SK-N-SH treated with all-trans-retinoic acid at 6 μM for 48 hours (cell line): ENCODE data around the gene SOS1.

ENCODE experiments used
- ATAC-seq: fragments of 200-7000 bp; cut with Tn5 transposase; 3 replicates; pipeline ENCODE4 v1.9.1; 2020; ENCODE audit warnings: mild to moderate bottlenecking, moderate library complexity
- ARNTL ChIP-seq: fragments of 450-650 bp; formaldehyde crosslinking; IDR thresholded peaks from 2 replicates; pipeline ENCODE4 v1.5.0; 2020; ENCODE audit warnings: low read depth, mild to moderate bottlenecking, moderate library complexity, borderline replicate concordance
- BACH2 ChIP-seq: fragments of 250-450 bp; sonication (Bioruptor Pico); IDR thresholded peaks from 2 replicates; pipeline ENCODE4 v1.9.0; 2021; ENCODE audit warnings: mild to moderate bottlenecking, borderline replicate concordance
- CSDC2 ChIP-seq: fragments of 250-450 bp; sonication (Bioruptor Pico); IDR thresholded peaks from 2 replicates; pipeline ENCODE4 v1.5.0; 2020; ENCODE audit warnings: mild to moderate bottlenecking, moderate library complexity
- CSRNP3 ChIP-seq: fragments of 250-450 bp; sonication (Bioruptor Pico); IDR thresholded peaks from 2 replicates; pipeline ENCODE4 v1.5.1; 2021; ENCODE audit warnings: mild to moderate bottlenecking, moderate library complexity
- ESRRG ChIP-seq: fragments of 250-450 bp; sonication (Bioruptor Pico); IDR thresholded peaks from 2 replicates; pipeline ENCODE4 v1.6.1; 2021; ENCODE audit warnings: mild to moderate bottlenecking
- ISL1 ChIP-seq: fragments of 250-450 bp; sonication (Bioruptor Pico); IDR thresholded peaks from 2 replicates; pipeline ENCODE4 v2.1.2; 2022; ENCODE audit warnings: mild to moderate bottlenecking, moderate library complexity
- OSR1 ChIP-seq: fragments of 250-450 bp; sonication (Bioruptor Pico); IDR thresholded peaks from 2 replicates; pipeline ENCODE4 v1.8.0; 2022; ENCODE audit warnings: moderate library complexity, mild to moderate bottlenecking, inconsistent platforms
- PATZ1 ChIP-seq: fragments of 250-450 bp; sonication (Bioruptor Pico); IDR thresholded peaks from 2 replicates; pipeline ENCODE4 v1.8.0; 2020; ENCODE audit warnings: mild to moderate bottlenecking, moderate library complexity, borderline replicate concordance
- POU6F1 ChIP-seq: fragments of 250-450 bp; sonication (Bioruptor Pico); IDR thresholded peaks from 2 replicates; pipeline ENCODE4 v1.8.0; 2021; ENCODE audit warnings: low read depth, mild to moderate bottlenecking, moderate library complexity, borderline replicate concordance
- PPARA ChIP-seq: fragments of 250-450 bp; sonication (Bioruptor Pico); IDR thresholded peaks from 2 replicates; pipeline ENCODE4 v1.5.0; 2020; ENCODE audit warnings: mild to moderate bottlenecking, borderline replicate concordance
- RARB ChIP-seq: fragments of 250-450 bp; sonication (Bioruptor Pico); IDR thresholded peaks from 2 replicates; pipeline ENCODE4 v1.8.0; 2021; ENCODE audit warnings: mild to moderate bottlenecking, moderate library complexity
- SNAI2 ChIP-seq: fragments of 250-450 bp; sonication (Bioruptor Pico); IDR thresholded peaks from 2 replicates; pipeline ENCODE4 v1.5.0; 2020; ENCODE audit warnings: mild to moderate bottlenecking, moderate library complexity
- TCF4 ChIP-seq: fragments of 250-450 bp; sonication (Bioruptor Pico); IDR thresholded peaks from 2 replicates; pipeline ENCODE4 v1.8.0; 2021; ENCODE audit warnings: mild to moderate bottlenecking, moderate library complexity, borderline replicate concordance
- TOX ChIP-seq: fragments of 250-450 bp; sonication (Bioruptor Pico); IDR thresholded peaks from 2 replicates; pipeline ENCODE4 v1.8.0; 2021; ENCODE audit warnings: mild to moderate bottlenecking, moderate library complexity, borderline replicate concordance
- TSHZ2 ChIP-seq: fragments of 250-450 bp; sonication (Bioruptor Pico); IDR thresholded peaks from 2 replicates; pipeline ENCODE4 v1.5.0; 2020; ENCODE audit warnings: mild to moderate bottlenecking, moderate library complexity
- ZFP3 ChIP-seq: fragments of 250-450 bp; sonication (Bioruptor Pico); IDR thresholded peaks from 2 replicates; pipeline ENCODE4 v1.5.0; 2020; ENCODE audit warnings: mild to moderate bottlenecking, moderate library complexity
- ZFP30 ChIP-seq: fragments of 450-650 bp; formaldehyde crosslinking; IDR thresholded peaks from 2 replicates; pipeline ENCODE4 v1.5.0; 2022; ENCODE audit warnings: mild to moderate bottlenecking, moderate library complexity
- ZNF565 ChIP-seq: fragments of 450-650 bp; formaldehyde crosslinking; conservative IDR thresholded peaks from 2 replicates; pipeline ENCODE4 v1.5.0; 2020; ENCODE audit warnings: low read depth, mild to moderate bottlenecking, moderate library complexity
- ZNF70 ChIP-seq: fragments of 450-650 bp; formaldehyde crosslinking; IDR thresholded peaks from 2 replicates; pipeline ENCODE4 v1.5.0; 2020; ENCODE audit warnings: mild to moderate bottlenecking, moderate library complexity
- ZNF8 ChIP-seq: fragments of 450-650 bp; formaldehyde crosslinking; IDR thresholded peaks from 2 replicates; pipeline ENCODE4 v1.5.0; 2020; ENCODE audit warnings: mild to moderate bottlenecking, moderate library complexity

Gene SOS1

GRCh38 chr2:38959938-38960608, 160.8 kb downstream of the SOS1 start:
- TF ChIP-seq TSHZ2 (CRISPR knock-in tag) (no peak), ISL1 (CRISPR knock-in tag) (no peak), ZFP3 (CRISPR knock-in tag) (no peak)
- ATAC-seq = peak; percentile 75

- no peak for ATAC-seq
Measured at GRCh38 chr2:38959466-38959865, 161.4 kb downstream of the SOS1 start.

GRCh38 chr2:38957972-38958371, 162.9 kb downstream of the SOS1 start:
- no peak for ATAC-seq
- TF ChIP-seq PATZ1 (no peak), ZNF565 (CRISPR knock-in tag) (no peak), ZNF8 (CRISPR knock-in tag) (no peak), CSRNP3 (CRISPR knock-in tag) (no peak), ESRRG (CRISPR knock-in tag) (no peak), ARNTL (no peak), ZNF70 (CRISPR knock-in tag) (no peak), RARB (CRISPR knock-in tag) (no peak), TSHZ2 (CRISPR knock-in tag) (no peak), BACH2 (CRISPR knock-in tag) (no peak), TOX (CRISPR knock-in tag) (no peak), TCF4 (CRISPR knock-in tag) (no peak), PPARA (CRISPR knock-in tag) (no peak), ZFP30 (no peak), OSR1 (no peak), CSDC2 (no peak)

More at GRCh38 chr2:38959466-38959865, 161.4 kb downstream of the SOS1 start:
- TF ChIP-seq SNAI2 (no peak), ZNF565 (CRISPR knock-in tag) (no peak), POU6F1 (CRISPR knock-in tag) (no peak), CSDC2 (no peak), OSR1 (no peak), PATZ1 (no peak)
